H1 (cell line): ENCODE results near the gene NSFL1C. TPM values are rescaled to one million over a fixed set of nuclear protein-coding genes. Genes with fewer than 3 reads are reported as not detected.
"Not testable (repeated sequence)": the region's sequence is repeated elsewhere in the genome, so short reads cannot be mapped to it uniquely, and the experiment has no call there.

Experiments
- CTCF ChIA-PET: fragments of 300-600 bp; sonication (Branson Sonifier 250); formaldehyde crosslinking; loops from one replicate; lab custom pipeline; 2021; ENCODE audit not compliant: partially characterized antibody; lab: Charles Lee
- POLR2A ChIA-PET: fragments of 300-600 bp; sonication (Branson Sonifier 250); formaldehyde crosslinking; loops from one replicate; lab custom pipeline; 2021; ENCODE audit warnings: inconsistent platforms; ENCODE audit not compliant: partially characterized antibody; lab: Charles Lee
- DNase-seq, 2 experiments: peaks; one replicate each; pipeline versions ENCODE4 v3.0.0 to v3.0.0-alpha.2; 2010 to 2022; ENCODE audit warnings: low spot score in 2 of 2, low read depth in 1 of 2, mixed read lengths in 1 of 2
- FAIRE-seq: peaks from 2 replicates; lab custom pipeline; 2011; peaks lifted over from hg19 to GRCh38; lab: Jason Lieb, UNC
- H2AFZ ChIP-seq: 2 replicates; pipeline ENCODE4 v1.8.1; 2012; ENCODE audit warnings: low read length, inconsistent platforms
- H2AK5ac ChIP-seq: 2 replicates; pipeline ENCODE4 v1.6.1; 2013; ENCODE audit warnings: low read depth, low read length
- H2BK120ac ChIP-seq: replicated peaks from 2 replicates; pipeline ENCODE3; 2013; ENCODE audit warnings: low read depth, low read length, inconsistent platforms
- H2BK12ac ChIP-seq: 2 replicates; pipeline ENCODE4 v1.6.1; 2013; ENCODE audit warnings: low read depth, low read length
- H2BK15ac ChIP-seq: 2 replicates; pipeline ENCODE4 v1.6.1; 2013; ENCODE audit warnings: low read length
- H2BK20ac ChIP-seq: 2 replicates; pipeline ENCODE4 v1.6.1; 2013; ENCODE audit warnings: low read length
- H2BK5ac ChIP-seq: 2 replicates; pipeline ENCODE4 v1.6.1; 2013; ENCODE audit warnings: low read depth, low read length
- H3K14ac ChIP-seq: 2 replicates; pipeline ENCODE4 v1.6.1; 2013; ENCODE audit warnings: inconsistent platforms; ENCODE audit not compliant: insufficient read length
- H3K18ac ChIP-seq: 2 replicates; pipeline ENCODE4 v1.6.1; 2013; ENCODE audit warnings: low read length; ENCODE audit errors: extremely low read depth
- H3K23ac ChIP-seq: 2 replicates; pipeline ENCODE4 v1.6.1; 2013; ENCODE audit warnings: inconsistent platforms; ENCODE audit not compliant: insufficient read length
- H3K23me2 ChIP-seq: 2 replicates; pipeline ENCODE4 v1.6.1; 2013; ENCODE audit warnings: low read depth, low read length
- H3K27ac ChIP-seq: 2 replicates; pipeline ENCODE4 v1.6.1; 2011; ENCODE audit warnings: low read depth, low read length, inconsistent platforms
- H3K27me3 ChIP-seq, 4 experiments: replicated peaks in 1 of 4; 1 replicate in 1 of 4; 2 replicates in 3 of 4; pipeline versions ENCODE4 v1.6.1 to v1.8.1; 2011 to 2013; ENCODE audit warnings: low read length in 3 of 4, mild to moderate bottlenecking in 3 of 4, inconsistent platforms in 2 of 4, mixed read lengths in 2 of 4, moderate library complexity in 1 of 4; ENCODE audit not compliant: control insufficient read depth in 3 of 4, insufficient read depth in 3 of 4; ENCODE audit errors: extremely low read depth in 1 of 4
- H3K36me3 ChIP-seq, 4 experiments: 2 replicates each; pipeline versions ENCODE4 v1.6.1 to v1.8.1; 2011 to 2013; ENCODE audit warnings: mild to moderate bottlenecking in 4 of 4, low read length in 3 of 4, moderate library complexity in 2 of 4, control low read depth in 1 of 4, inconsistent platforms in 1 of 4; ENCODE audit not compliant: insufficient read depth in 4 of 4, control insufficient read depth in 2 of 4
- H3K4ac ChIP-seq: replicated peaks from 2 replicates; pipeline ENCODE3; 2013; ENCODE audit warnings: low read length, low read depth, mixed read lengths, inconsistent platforms; ENCODE audit not compliant: insufficient read length
- H3K4me1 ChIP-seq, 4 experiments: replicated peaks in 1 of 4; 1 replicate in 1 of 4; 2 replicates in 3 of 4; pipeline versions ENCODE4 v1.6.1 to v1.8.1; 2011 to 2013; ENCODE audit warnings: low read length in 3 of 4, inconsistent platforms in 2 of 4, mixed read lengths in 1 of 4; ENCODE audit not compliant: insufficient read depth in 4 of 4, control insufficient read depth in 3 of 4
- H3K4me2 ChIP-seq, 2 experiments: 2 replicates each; pipeline versions ENCODE4 v1.6.1 to v1.8.1; 2011 to 2013; ENCODE audit warnings: low read depth in 2 of 2, low read length in 2 of 2, control low read depth in 1 of 2, inconsistent platforms in 1 of 2, mild to moderate bottlenecking in 1 of 2; ENCODE audit not compliant: insufficient read depth in 1 of 2
- H3K4me3 ChIP-seq, 4 experiments: fragments of 200-600, 300-600 bp in 1 of 4; sonication (generic), shearing (Covaris generic), sonication (Bioruptor Twin) in 1 of 4; 2 replicates each; pipeline versions ENCODE4 v1.5.1 to v1.8.1; 2011 to 2016; ENCODE audit warnings: low read length in 4 of 4, low read depth in 3 of 4, control low read depth in 2 of 4, inconsistent platforms in 2 of 4, mild to moderate bottlenecking in 2 of 4, mixed read lengths in 1 of 4, moderate library complexity in 1 of 4; ENCODE audit not compliant: insufficient read depth in 2 of 4; ENCODE audit errors: extremely low read depth in 1 of 4
- H3K56ac ChIP-seq: replicated peaks from 2 replicates; pipeline ENCODE3; 2013; ENCODE audit warnings: low read depth, mild to moderate bottlenecking, mixed read lengths, low read length, inconsistent platforms; ENCODE audit not compliant: insufficient read length
- H3K79me1 ChIP-seq: 2 replicates; pipeline ENCODE4 v1.6.1; 2013; ENCODE audit warnings: low read depth, low read length, control low read depth
- H3K79me2 ChIP-seq, 2 experiments: 2 replicates each; pipeline versions ENCODE4 v1.6.1 to v1.8.1; 2012 to 2013; ENCODE audit warnings: low read length in 2 of 2, mild to moderate bottlenecking in 2 of 2, inconsistent platforms in 1 of 2; ENCODE audit not compliant: insufficient read depth in 2 of 2, control insufficient read depth in 1 of 2
- H3K9ac ChIP-seq, 4 experiments: replicated peaks in 1 of 4; 1 replicate in 1 of 4; 2 replicates in 3 of 4; pipeline versions ENCODE4 v1.6.1 to v1.8.1; 2011 to 2013; ENCODE audit warnings: low read depth in 3 of 4, low read length in 3 of 4, control low read depth in 2 of 4, mild to moderate bottlenecking in 2 of 4, moderate library complexity in 2 of 4, inconsistent platforms in 1 of 4; ENCODE audit errors: extremely low read depth in 1 of 4
- H3K9me3 ChIP-seq, 2 experiments: 2 replicates each; pipeline versions ENCODE4 v1.6.1 to v1.8.1; 2012 to 2013; ENCODE audit warnings: mild to moderate bottlenecking in 2 of 2, moderate library complexity in 2 of 2, control low read depth in 1 of 2, inconsistent platforms in 1 of 2, low read depth in 1 of 2, low read length in 1 of 2, mixed read lengths in 1 of 2; ENCODE audit not compliant: insufficient read depth in 2 of 2
- H4K20me1 ChIP-seq, 2 experiments: replicated peaks in 1 of 2; 2 replicates each; pipeline versions ENCODE3 to v1.8.1; 2011 to 2013; ENCODE audit warnings: inconsistent platforms in 2 of 2, low read length in 2 of 2, mild to moderate bottlenecking in 1 of 2; ENCODE audit not compliant: insufficient read depth in 2 of 2, control insufficient read depth in 1 of 2
- H4K5ac ChIP-seq: 2 replicates; pipeline ENCODE4 v1.6.1; 2013; ENCODE audit warnings: low read length, low read depth, mixed read lengths, inconsistent platforms; ENCODE audit not compliant: insufficient read length
- H4K8ac ChIP-seq: 2 replicates; pipeline ENCODE4 v1.8.0; 2013; ENCODE audit warnings: mild to moderate bottlenecking, moderate library complexity, low read length, inconsistent platforms; ENCODE audit not compliant: insufficient read depth; ENCODE audit errors: extremely low read depth
- H4K91ac ChIP-seq: replicated peaks from 2 replicates; pipeline ENCODE3; 2013; ENCODE audit warnings: low read length, mixed read lengths, inconsistent platforms; ENCODE audit not compliant: insufficient read length
- WGBS, 2 experiments: shearing (Covaris generic) in 1 of 2; methylation state at CpG; one replicate each; pipeline versions ENCODE4 v1.1.6 to v1.1.7; 2013 to 2015; ENCODE audit warnings: low lambda C conversion rate in 2 of 2, mixed read lengths in 2 of 2, inconsistent platforms in 1 of 2, low coverage in 1 of 2, missing lambda C conversion rate in 1 of 2; ENCODE audit not compliant: insufficient replicate concordance in 2 of 2, insufficient coverage in 1 of 2, insufficient read length in 1 of 2; ENCODE audit errors: extremely low coverage in 1 of 2, missing lambda C conversion rate in 1 of 2; 5-methylcytosine and 5-hydroxymethylcytosine counted together
- polyA plus RNA-seq, 7 experiments: library from polyadenylated mRNA; depleted of rRNA in 3 of 7; stranded (reverse) in 5 of 7; unstranded in 2 of 7; fragments of >200 nt in 5 of 7; fragments of 200-250 nt in 2 of 7; gene quantifications; 1 replicate in 5 of 7; 2 replicates in 1 of 7; 4 replicates in 1 of 7; pipeline versions ENCODE4 v1.2.1 to v1.2.3, GENCODE V29; 2011 to 2013; ENCODE audit warnings: missing spikeins in 2 of 7, mixed read lengths in 2 of 7
- total RNA-seq: library from RNA; stranded (reverse); fragmentation: NEBNext Ultra II Directional; extraction: Animal tissue kit (Norgen Biotek cat#: 25700); gene quantifications from 2 replicates; pipeline ENCODE4 v1.2.1, GENCODE V29; 2021

The NSFL1C gene
- total and polyA plus RNA-seq, 2 of the 8 experiments (the other 6 are each of a cell fraction or from before 2014, with no cell fraction given): 21.6 to 98.0 TPM

DNA sequence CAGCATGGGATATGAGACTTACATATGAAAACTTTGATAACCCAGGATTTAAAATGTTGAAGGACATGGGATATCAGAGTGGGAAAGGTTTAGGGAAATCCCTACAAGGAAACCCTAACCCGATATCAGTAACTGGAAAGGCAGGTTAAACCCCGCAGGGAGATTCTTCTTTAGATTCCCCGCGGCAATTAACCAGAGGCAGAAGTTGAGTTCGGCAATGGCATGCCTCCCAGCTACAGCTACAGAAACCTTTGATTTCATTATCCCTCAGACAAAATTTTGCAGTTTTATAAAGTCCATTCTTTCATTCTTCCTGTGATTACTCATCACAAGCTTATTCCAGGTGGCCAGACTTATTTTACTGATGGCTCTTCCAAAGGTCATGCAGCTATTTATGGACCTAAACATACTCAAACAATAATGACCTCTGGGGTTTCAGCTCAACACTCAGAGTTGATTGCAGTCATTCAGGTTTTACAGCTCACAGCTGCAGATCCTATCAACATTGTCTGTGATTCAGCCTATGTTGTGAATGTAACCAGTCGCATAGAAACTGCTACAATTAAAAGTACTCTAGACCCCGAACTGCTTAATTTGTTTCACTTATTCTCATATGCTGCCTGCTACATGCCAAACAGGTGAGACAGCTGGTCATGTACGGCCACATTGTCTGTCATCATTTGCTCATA lies 66.8 kb downstream of the NSFL1C start:
- not testable (repeated sequence) for H3K56ac ChIP-seq, H2BK120ac ChIP-seq, H2BK12ac ChIP-seq, FAIRE-seq, H2AK5ac ChIP-seq, H4K20me1 ChIP-seq, H2AFZ ChIP-seq, H3K4me1 ChIP-seq, H3K23me2 ChIP-seq, H3K27ac ChIP-seq, H3K79me2 ChIP-seq, H3K36me3 ChIP-seq, H3K79me1 ChIP-seq, H3K4ac ChIP-seq, H3K18ac ChIP-seq, H4K8ac ChIP-seq, DNase-seq, H3K4me2 ChIP-seq, H2BK20ac ChIP-seq, H3K9me3 ChIP-seq, H2BK15ac ChIP-seq, H3K9ac ChIP-seq, H3K23ac ChIP-seq, H4K5ac ChIP-seq, H3K4me3 ChIP-seq, H2BK5ac ChIP-seq, H4K91ac ChIP-seq, H3K14ac ChIP-seq
- CTCF ChIA-PET: interaction anchor here (0.5 to 3.1 kb wide), 16 partner anchors 9 to 650 kb away, joined by 3 to 15 read pairs (median 3); partner anchors contain the start of gene NSFL1C
- WGBS, 2 experiments: 89% methylated on average over 8 of the region's 8 CpGs; no CpG with 5 or more reads in 1 of the 2 experiments
- POLR2A ChIA-PET: interaction anchor here (0.7 to 1.6 kb wide), 2 partner anchors 8 to 27 kb away, joined by 3 to 6 read pairs; no protein-coding TSS in a partner anchor
- peaks cover 0 to 18% (median 7%) of the 10 kb centered on the region in 4 experiments; a peak in 5 of 7 replicates for H3K27me3 ChIP-seq
